Caki2 (cell line): ENCODE data around the gene STPG2. TPM values are rescaled to one million over a fixed set of nuclear protein-coding genes. Genes with fewer than 3 reads are reported as not detected.
"Not testable (repeated sequence)": the region's sequence is repeated elsewhere in the genome, so short reads cannot be mapped to it uniquely, and the experiment has no call there.

Experiments
- DNase-seq: peaks from one replicate; pipeline ENCODE4 v3.0.0-alpha.2; 2015; ENCODE audit warnings: low read depth
- in situ Hi-C: cut with HindIII; loops from 2 replicates; pipeline ENCODE4 v1.10.0; 2016; ENCODE audit warnings: low sequenced_read_pairs, low pct_unique_long_range_greater_than_20kb, mixed read lengths
- total RNA-seq: library from RNA; depleted of rRNA; stranded (reverse); fragments of >200 nt; shearing (Covaris generic); gene quantifications from 2 replicates; pipeline ENCODE4 v1.2.3, GENCODE V29; 2014; ENCODE audit warnings: low replicate concordance; rRNA removed

STPG2 gene
- total RNA-seq, 1 experiment from 2014 or later = 0.10 TPM

- in situ Hi-C loops = no loop called here
- no peak for DNase-seq
Measured at GRCh38 chr4:97589481-97590196, 553.6 kb downstream of the STPG2 start.

- no peak for DNase-seq
- in situ Hi-C loops = no loop called here
Measured at GRCh38 chr4:97587912-97588311, 555.4 kb downstream of the STPG2 start.

- no peak for DNase-seq
- in situ Hi-C loops = no loop called here
Measured at GRCh38 chr4:97585274-97585673, 558.0 kb downstream of the STPG2 start.

GRCh38 chr4:97582890-97583289 lies 560.4 kb downstream of the STPG2 start:
- in situ Hi-C loops = no loop called here
- DNase-seq = no peak

GRCh38 chr4:97577004-97577403 lies 566.3 kb downstream of the STPG2 start:
- in situ Hi-C loops = no loop called here
- DNase-seq = no peak

GRCh38 chr4:97560009-97560408 lies 583.3 kb downstream of the STPG2 start:
- no peak for DNase-seq
- in situ Hi-C loops = no loop called here

- DNase-seq = no peak
- in situ Hi-C loops = no loop called here
Measured at GRCh38 chr4:97558204-97558778, 585.0 kb downstream of the STPG2 start.

- in situ Hi-C loops, DNase-seq: not testable (repeated sequence)
Measured at GRCh38 chr4:97550637-97551036, 592.6 kb downstream of the STPG2 start.

- in situ Hi-C loops = no loop called here
- DNase-seq = no peak
Measured at GRCh38 chr4:97548943-97549583, 594.2 kb downstream of the STPG2 start.

GRCh38 chr4:97548186-97548585 lies 595.1 kb downstream of the STPG2 start:
- in situ Hi-C loops = no loop called here
- no peak for DNase-seq

- in situ Hi-C loops = no loop called here
Measured at GRCh38 chr4:97531351-97531750, 611.9 kb downstream of the STPG2 start.

GRCh38 chr4:97530676-97531075 lies 612.6 kb downstream of the STPG2 start:
- DNase-seq = no peak
- in situ Hi-C loops = no loop called here

More at GRCh38 chr4:97531351-97531750, 611.9 kb downstream of the STPG2 start:
- DNase-seq = no peak

- in situ Hi-C loops = no loop called here
- DNase-seq = no peak
Measured at GRCh38 chr4:97525236-97525635, 618.0 kb downstream of the STPG2 start.

- no peak for DNase-seq
- in situ Hi-C loops = no loop called here
Measured at GRCh38 chr4:97517939-97518338, 625.3 kb downstream of the STPG2 start.

- no peak for DNase-seq
- in situ Hi-C loops = no loop called here
Measured at GRCh38 chr4:97513917-97514316, 629.4 kb downstream of the STPG2 start.

Other genes with a start within 250 kb of the STPG2 start
- 16.3 and 38.7 TPM in 2 replicates for gene RAP1GDS1, start 117.9 kb upstream of the STPG2 start, total RNA-seq